GM12892 (cell line): ENCODE measurements around the gene FBXW4.
A peak's percentile ranks its signal among the peaks of the same experiment; 100 is the strongest.

Experiments
- DNase-seq: peaks from one replicate; pipeline ENCODE4 v3.0.0; 2011; ENCODE audit not compliant: insufficient read length
- FAIRE-seq: peaks from 2 replicates; lab custom pipeline; 2011; peaks lifted over from hg19 to GRCh38; lab: Jason Lieb, UNC
- POLR2A ChIP-seq: IDR thresholded peaks from 2 replicates; pipeline ENCODE4 v1.6.1; 2011; ENCODE audit warnings: low read depth, low read length, control low read depth
- POLR2AphosphoS5 ChIP-seq: IDR thresholded peaks from 2 replicates; pipeline ENCODE4 v1.6.1; 2011; ENCODE audit warnings: low read depth, low read length, control low read depth
- TAF1 ChIP-seq: IDR thresholded peaks from 2 replicates; pipeline ENCODE4 v1.6.1; 2011; ENCODE audit warnings: low read depth, mild to moderate bottlenecking, control low read depth, low read length, borderline replicate concordance

The FBXW4 gene

GRCh38 chr10:101629837-101630632 is 64.9 kb downstream of the FBXW4 start:
- DNase-seq (no peak), FAIRE-seq (no peak)
- TF ChIP-seq TAF1 (no peak), POLR2A (no peak), POLR2AphosphoS5 (no peak)

GRCh38 chr10:101625821-101626412 is 69.1 kb downstream of the FBXW4 start:
- TF ChIP-seq TAF1 (no peak), POLR2AphosphoS5 (no peak), POLR2A (no peak)
- no peak for DNase-seq
- FAIRE-seq, result no peak

- TF ChIP-seq POLR2AphosphoS5, result no peak
- no peak for TF ChIP-seq TAF1
- no peak for TF ChIP-seq POLR2A
- FAIRE-seq (no peak), DNase-seq (no peak)
These were observed 70.4 kb downstream of the FBXW4 start for GRCh38 chr10:101624526-101625102.

- DNase-seq (no peak), FAIRE-seq (no peak)
- no peak for TF ChIP-seq POLR2AphosphoS5
- no peak for TF ChIP-seq TAF1
- TF ChIP-seq POLR2A, result no peak
These were observed 71.4 kb downstream of the FBXW4 start for GRCh38 chr10:101623528-101623927.

GRCh38 chr10:101619983-101620382 is 75.0 kb downstream of the FBXW4 start:
- no peak for FAIRE-seq
- DNase-seq, result no peak
- TF ChIP-seq TAF1, result no peak

GRCh38 chr10:101618871-101619270 is 76.1 kb downstream of the FBXW4 start:
- no peak for TF ChIP-seq POLR2AphosphoS5
- no peak for TF ChIP-seq TAF1
- TF ChIP-seq POLR2A, result no peak
- DNase-seq (no peak), FAIRE-seq (no peak)

GRCh38 chr10:101617824-101618568 is 77.0 kb downstream of the FBXW4 start:
- DNase-seq, result no peak
- no peak for FAIRE-seq
- TF ChIP-seq POLR2A (no peak), TAF1 (no peak), POLR2AphosphoS5 (no peak)

- DNase-seq, result peak; percentile 42
- FAIRE-seq, result peak; percentile 50
- TF ChIP-seq POLR2A (no peak), POLR2AphosphoS5 (no peak), TAF1 (no peak)
These were observed 77.7 kb downstream of the FBXW4 start for GRCh38 chr10:101617102-101617823.

GRCh38 chr10:101616415-101617101 is 78.4 kb downstream of the FBXW4 start:
- no peak for DNase-seq
- FAIRE-seq, result no peak
- TF ChIP-seq POLR2AphosphoS5 (no peak), POLR2A (no peak), TAF1 (no peak)

GRCh38 chr10:101615525-101616116 is 79.3 kb downstream of the FBXW4 start:
- DNase-seq (no peak), FAIRE-seq (no peak)
- TF ChIP-seq POLR2A (no peak), POLR2AphosphoS5 (no peak), TAF1 (no peak)
